Measurements from ENCODE around the gene TTC28.

- TF ChIP-seq, protein P1, sequence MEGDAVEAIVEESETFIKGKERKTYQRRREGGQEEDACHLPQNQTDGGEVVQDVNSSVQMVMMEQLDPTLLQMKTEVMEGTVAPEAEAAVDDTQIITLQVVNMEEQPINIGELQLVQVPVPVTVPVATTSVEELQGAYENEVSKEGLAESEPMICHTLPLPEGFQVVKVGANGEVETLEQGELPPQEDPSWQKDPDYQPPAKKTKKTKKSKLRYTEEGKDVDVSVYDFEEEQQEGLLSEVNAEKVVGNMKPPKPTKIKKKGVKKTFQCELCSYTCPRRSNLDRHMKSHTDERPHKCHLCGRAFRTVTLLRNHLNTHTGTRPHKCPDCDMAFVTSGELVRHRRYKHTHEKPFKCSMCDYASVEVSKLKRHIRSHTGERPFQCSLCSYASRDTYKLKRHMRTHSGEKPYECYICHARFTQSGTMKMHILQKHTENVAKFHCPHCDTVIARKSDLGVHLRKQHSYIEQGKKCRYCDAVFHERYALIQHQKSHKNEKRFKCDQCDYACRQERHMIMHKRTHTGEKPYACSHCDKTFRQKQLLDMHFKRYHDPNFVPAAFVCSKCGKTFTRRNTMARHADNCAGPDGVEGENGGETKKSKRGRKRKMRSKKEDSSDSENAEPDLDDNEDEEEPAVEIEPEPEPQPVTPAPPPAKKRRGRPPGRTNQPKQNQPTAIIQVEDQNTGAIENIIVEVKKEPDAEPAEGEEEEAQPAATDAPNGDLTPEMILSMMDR (IDR thresholded peaks at IDR 0.05 in 2 of 3, conservative IDR thresholded peaks at IDR 0.05 in 1 of 3; ENCODE audit: borderline replicate concordance in 1 of 3, insufficient read depth in 1 of 3, low read depth in 2 of 3, low read length in 2 of 3) = no peak
- no peak for TF ChIP-seq EZH2 (IDR thresholded peaks at IDR 0.05)
Measured at GRCh38 chr22:28462041-28462440, 217.6 kb downstream of the TTC28 start.
